NCI-H226 (cell line): Measurements from ENCODE around the gene MAU2.
A peak's percentile ranks its signal among the peaks of the same experiment; 100 is the strongest.

Experiments
- DNase-seq: peaks from one replicate; pipeline ENCODE4 v3.0.0-alpha.2; 2015

MAU2 gene

GRCh38 chr19:19320361-19321140 is at the start of gene MAU2, which contains the start of gene SUGP1:
TSS of gene MAU2 (plus strand) at chr19:19320829. CDS start at chr19:19320860, 31 bp downstream.
TSS of gene SUGP1 (minus strand) at chr19:19320509. CDS start at chr19:19320496, 13 bp downstream.
- peak; percentile 88 for DNase-seq

- DNase-seq = no peak
Observed at GRCh38 chr19:19271828-19272599, 48.6 kb upstream of the MAU2 start.

- no peak for DNase-seq
Observed at GRCh38 chr19:19274146-19274545, 46.5 kb upstream of the MAU2 start.

GRCh38 chr19:19274716-19275565 is 45.7 kb upstream of the MAU2 start:
- no peak for DNase-seq

- no peak for DNase-seq
Observed at GRCh38 chr19:19276386-19276785, 44.2 kb upstream of the MAU2 start.

GRCh38 chr19:19276851-19277250 is 43.8 kb upstream of the MAU2 start:
- no peak for DNase-seq

GRCh38 chr19:19278315-19278714 is 42.3 kb upstream of the MAU2 start:
- DNase-seq = no peak

- no peak for DNase-seq
Observed at GRCh38 chr19:19279062-19279612, 41.5 kb upstream of the MAU2 start.

- no peak for DNase-seq
Observed at GRCh38 chr19:19279853-19280252, 40.8 kb upstream of the MAU2 start.

- no peak for DNase-seq
Observed at GRCh38 chr19:19280561-19280960, 40.1 kb upstream of the MAU2 start.

- DNase-seq = no peak
Observed at GRCh38 chr19:19285686-19286085, 34.9 kb upstream of the MAU2 start.

- no peak for DNase-seq
Observed at GRCh38 chr19:19292607-19293006, 28.0 kb upstream of the MAU2 start.

- DNase-seq = no peak
Observed at GRCh38 chr19:19294914-19295313, 25.7 kb upstream of the MAU2 start.

GRCh38 chr19:19296953-19297689 is 23.5 kb upstream of the MAU2 start:
- DNase-seq = no peak

GRCh38 chr19:19297759-19298158 is 22.9 kb upstream of the MAU2 start:
- no peak for DNase-seq

- no peak for DNase-seq
Observed at GRCh38 chr19:19300613-19301012, 20.0 kb upstream of the MAU2 start.

GRCh38 chr19:19303411-19303810 is 17.2 kb upstream of the MAU2 start:
- no peak for DNase-seq

GRCh38 chr19:19304186-19304965 is 16.3 kb upstream of the MAU2 start:
- no peak for DNase-seq

GRCh38 chr19:19305066-19305465 is 15.6 kb upstream of the MAU2 start:
- no peak for DNase-seq

GRCh38 chr19:19305696-19306095 is 14.9 kb upstream of the MAU2 start:
- DNase-seq = no peak

GRCh38 chr19:19306191-19306590 is 14.4 kb upstream of the MAU2 start:
- no peak for DNase-seq
